ENCODE results near the gene MORN1.

- TF ChIP-seq SP1 (IDR thresholded peaks at IDR 0.05) (no peak), CTCF (IDR thresholded peaks at IDR 0.05; ENCODE audit: low read depth, low read length, missing input control) (no peak), RAD21 (IDR thresholded peaks at IDR 0.05) (no peak), RXRA (IDR thresholded peaks at IDR 0.05) (no peak), ZBTB33 (IDR thresholded peaks at IDR 0.05) (no peak)
Measured at GRCh38 chr1:2394220-2394619, 2.9 kb upstream of the MORN1 start.

All from liver (tissue), 3 donors.